HepG2 (cell line): Measurements from ENCODE around the gene PTPN18. TPM values are rescaled to one million over a fixed set of nuclear protein-coding genes. Genes with fewer than 3 reads are reported as not detected.

Experiments used
- FOXM1 ChIP-seq: sonication (generic); formaldehyde crosslinking; IDR thresholded peaks from 2 replicates; pipeline ENCODE4 v1.5.0; 2020; ENCODE audit warnings: missing genetic modification reagents
- GZF1 ChIP-seq: sonication (generic); formaldehyde crosslinking; IDR thresholded peaks from 2 replicates; pipeline ENCODE4 v1.5.1; 2020; ENCODE audit warnings: mild to moderate bottlenecking, missing genetic modification reagents
- HDAC2 ChIP-seq: sonication (generic); formaldehyde crosslinking; IDR thresholded peaks from 2 replicates; pipeline ENCODE4 v1.4.0; 2020; ENCODE audit warnings: missing genetic modification reagents
- IRX3 ChIP-seq: sonication (generic); formaldehyde crosslinking; IDR thresholded peaks from 2 replicates; pipeline ENCODE4 v1.8.1; 2023; ENCODE audit warnings: mild to moderate bottlenecking, low read depth, missing genetic modification reagents, borderline replicate concordance
- KLF11 ChIP-seq: IDR thresholded peaks from 2 replicates; pipeline ENCODE4 v1.6.1; 2016; ENCODE audit warnings: missing compliant biosample characterization
- MAFF ChIP-seq: IDR thresholded peaks from 2 replicates; pipeline ENCODE4 v1.6.1; 2011; ENCODE audit warnings: low read depth, low read length, improper control_type of control experiment
- MED8 ChIP-seq: sonication (generic); formaldehyde crosslinking; IDR thresholded peaks from 2 replicates; pipeline ENCODE4 v1.8.1; 2023; ENCODE audit warnings: mild to moderate bottlenecking, missing genetic modification reagents; ENCODE audit not compliant: insufficient replicate concordance
- NFKBIZ ChIP-seq: IDR thresholded peaks from 2 replicates; pipeline ENCODE4 v1.6.1; 2018; ENCODE audit warnings: missing genetic modification reagents, missing compliant biosample characterization
- POLR2G ChIP-seq: fragments of 200-400 bp; formaldehyde crosslinking; IDR thresholded peaks from 2 replicates; pipeline ENCODE4 v1.6.1; 2018; ENCODE audit warnings: mild to moderate bottlenecking, low read depth, low read length, moderate library complexity
- RELA ChIP-seq: sonication (generic); formaldehyde crosslinking; IDR thresholded peaks from 2 replicates; pipeline ENCODE4 v1.4.0; 2020; ENCODE audit warnings: missing genetic modification reagents
- ZBTB25 ChIP-seq: IDR thresholded peaks from 2 replicates; pipeline ENCODE4 v1.6.1; 2018; ENCODE audit warnings: missing genetic modification reagents
- ZBTB38 ChIP-seq: sonication (generic); formaldehyde crosslinking; IDR thresholded peaks from 2 replicates; pipeline ENCODE4 v1.5.1; 2020; ENCODE audit warnings: mild to moderate bottlenecking, missing genetic modification reagents
- ZNF207 ChIP-seq: fragments of 450-650 bp; IDR thresholded peaks from 2 replicates; pipeline ENCODE4 v1.6.1; 2016; ENCODE audit warnings: antibody characterized with exemption, borderline replicate concordance
- ZNF432 ChIP-seq: sonication (generic); formaldehyde crosslinking; IDR thresholded peaks from 2 replicates; pipeline ENCODE4 v1.5.0; 2020; ENCODE audit warnings: missing genetic modification reagents, mild to moderate bottlenecking, borderline replicate concordance
- ZNF550 ChIP-seq: sonication (generic); formaldehyde crosslinking; IDR thresholded peaks from 2 replicates; pipeline ENCODE4 v1.4.0; 2020; ENCODE audit warnings: mild to moderate bottlenecking, missing genetic modification reagents, borderline replicate concordance
- ZNF775 ChIP-seq: sonication (generic); formaldehyde crosslinking; IDR thresholded peaks from 2 replicates; pipeline ENCODE4 v1.4.0; 2020; ENCODE audit warnings: missing genetic modification reagents, mild to moderate bottlenecking, moderate library complexity, borderline replicate concordance
- polyA plus RNA-seq, 8 experiments: library from polyadenylated mRNA; depleted of rRNA in 3 of 8; stranded (reverse) in 7 of 8; unstranded in 1 of 8; fragments of >200 nt; fragmentation: Illumina TruSeq in 4 of 8; extraction: Trizol in 4 of 8; gene quantifications; 2 replicates each; pipeline versions ENCODE4 v1.2.1 to v1.2.3, GENCODE V29; 2011 to 2016; ENCODE audit warnings: low read depth in 4 of 8, missing spikeins in 1 of 8, mixed read lengths in 1 of 8; ENCODE audit not compliant: insufficient read depth in 1 of 8
- total RNA-seq, 5 experiments: library from RNA; depleted of rRNA; stranded (reverse); fragments of >200 nt; fragmentation: Illumina TruSeq; extraction: Trizol; gene quantifications; 2 replicates each; pipeline ENCODE4 v1.2.3, GENCODE V29; 2016; ENCODE audit warnings: low read depth in 1 of 5
- TF ChIP-seq, protein P1 (sequence below): IDR thresholded peaks from 2 replicates; pipeline ENCODE4 v1.6.1; 2012; ENCODE audit warnings: low read depth, low read length, improper control_type of control experiment
- TF ChIP-seq, protein P2 (sequence below), 2 experiments: sonication (generic) in 1 of 2; formaldehyde crosslinking in 1 of 2; IDR thresholded peaks; 2 replicates each; pipeline versions ENCODE4 v1.6.1 to v1.9.0; 2014 to 2022; ENCODE audit warnings: antibody characterized with exemption in 1 of 2, borderline replicate concordance in 1 of 2, inconsistent platforms in 1 of 2, low read depth in 1 of 2, missing genetic modification reagents in 1 of 2
- TF ChIP-seq, protein P3 (sequence below): fragments of 450-650 bp; IDR thresholded peaks from 2 replicates; pipeline ENCODE4 v1.6.1; 2017

The PTPN18 gene
- total and polyA plus RNA-seq, 2 of the 13 experiments (the other 11 are each of a cell fraction or from before 2014, with no cell fraction given) = 14.8 to 39.6 TPM

DNA sequence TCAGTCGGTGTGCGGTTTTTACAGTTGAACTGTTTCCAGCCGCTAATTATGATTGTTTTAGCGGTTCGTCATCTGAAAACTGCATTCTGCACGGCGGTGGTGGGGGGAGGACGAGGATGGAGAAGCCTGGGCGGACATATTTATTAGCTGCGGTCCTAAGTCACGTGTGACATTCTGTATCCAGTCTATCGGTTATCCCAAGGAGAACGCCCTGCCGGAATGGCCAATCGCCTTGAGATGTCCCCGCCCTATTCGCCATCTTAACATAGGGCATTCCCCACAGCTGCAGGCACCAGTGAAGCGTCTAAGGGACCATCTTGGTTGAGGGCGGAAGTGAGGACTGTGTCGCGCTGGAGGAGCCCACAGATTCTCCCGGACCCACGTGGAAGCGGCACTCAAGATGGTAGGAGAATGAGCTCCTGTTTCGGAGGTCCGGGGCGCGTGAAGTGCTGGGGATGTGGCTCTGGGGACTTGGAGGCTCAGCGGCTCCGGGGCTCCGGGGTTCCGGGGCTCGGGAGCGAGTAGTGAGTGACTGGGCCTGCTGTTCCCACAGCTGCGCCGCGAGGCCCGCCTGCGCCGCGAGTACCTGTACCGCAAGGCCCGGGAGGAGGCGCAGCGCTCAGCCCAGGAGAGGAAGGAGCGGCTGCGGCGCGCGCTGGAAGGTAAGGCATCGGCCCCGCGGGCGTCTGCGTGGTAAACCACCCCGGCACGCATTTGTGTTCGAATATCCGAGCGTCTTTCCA is 13.2 kb upstream of the PTPN18 start, which contains the start of gene IMP4 (continued):
- TF ChIP-seq KLF11 (CRISPR knock-in tag) (peak; percentile 72; the same call in 1 of the 2 replicates), FOXM1 (CRISPR knock-in tag) (no peak), ZBTB38 (CRISPR knock-in tag) (peak; percentile 69), MAFF (no peak), ZNF775 (CRISPR knock-in tag) (no peak), GZF1 (CRISPR knock-in tag) (0 out of 2 replicates have a peak, but pooled peaks have one; percentile 70), POLR2G (peak; percentile 74), MED8 (peak; percentile 68), RELA (CRISPR knock-in tag) (no peak), HDAC2 (CRISPR knock-in tag) (peak; percentile 68; the same call in 1 of the 2 replicates), ZNF550 (CRISPR knock-in tag) (peak; percentile 95; the same call in 1 of the 2 replicates), ZNF207 (no peak), ZBTB25 (CRISPR knock-in tag) (no peak), ZNF432 (CRISPR knock-in tag) (no peak), NFKBIZ (CRISPR knock-in tag) (peak; percentile 78; the same call in 1 of the 2 replicates), IRX3 (CRISPR knock-in tag) (0 out of 2 replicates have a peak, but pooled peaks have one; percentile 34)
- TF ChIP-seq, protein P1, sequence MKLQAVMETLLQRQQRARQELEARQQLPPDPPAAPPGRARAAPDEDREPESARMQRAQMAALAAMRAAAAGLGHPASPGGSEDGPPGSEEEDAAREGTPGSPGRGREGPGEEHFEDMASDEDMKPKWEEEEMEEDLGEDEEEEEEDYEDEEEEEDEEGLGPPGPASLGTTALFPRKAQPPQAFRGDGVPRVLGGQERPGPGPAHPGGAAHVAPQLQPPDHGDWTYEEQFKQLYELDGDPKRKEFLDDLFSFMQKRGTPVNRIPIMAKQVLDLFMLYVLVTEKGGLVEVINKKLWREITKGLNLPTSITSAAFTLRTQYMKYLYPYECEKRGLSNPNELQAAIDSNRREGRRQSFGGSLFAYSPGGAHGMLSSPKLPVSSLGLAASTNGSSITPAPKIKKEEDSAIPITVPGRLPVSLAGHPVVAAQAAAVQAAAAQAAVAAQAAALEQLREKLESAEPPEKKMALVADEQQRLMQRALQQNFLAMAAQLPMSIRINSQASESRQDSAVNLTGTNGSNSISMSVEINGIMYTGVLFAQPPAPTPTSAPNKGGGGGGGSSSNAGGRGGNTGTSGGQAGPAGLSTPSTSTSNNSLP = peak; percentile 71
- TF ChIP-seq, protein P2, sequence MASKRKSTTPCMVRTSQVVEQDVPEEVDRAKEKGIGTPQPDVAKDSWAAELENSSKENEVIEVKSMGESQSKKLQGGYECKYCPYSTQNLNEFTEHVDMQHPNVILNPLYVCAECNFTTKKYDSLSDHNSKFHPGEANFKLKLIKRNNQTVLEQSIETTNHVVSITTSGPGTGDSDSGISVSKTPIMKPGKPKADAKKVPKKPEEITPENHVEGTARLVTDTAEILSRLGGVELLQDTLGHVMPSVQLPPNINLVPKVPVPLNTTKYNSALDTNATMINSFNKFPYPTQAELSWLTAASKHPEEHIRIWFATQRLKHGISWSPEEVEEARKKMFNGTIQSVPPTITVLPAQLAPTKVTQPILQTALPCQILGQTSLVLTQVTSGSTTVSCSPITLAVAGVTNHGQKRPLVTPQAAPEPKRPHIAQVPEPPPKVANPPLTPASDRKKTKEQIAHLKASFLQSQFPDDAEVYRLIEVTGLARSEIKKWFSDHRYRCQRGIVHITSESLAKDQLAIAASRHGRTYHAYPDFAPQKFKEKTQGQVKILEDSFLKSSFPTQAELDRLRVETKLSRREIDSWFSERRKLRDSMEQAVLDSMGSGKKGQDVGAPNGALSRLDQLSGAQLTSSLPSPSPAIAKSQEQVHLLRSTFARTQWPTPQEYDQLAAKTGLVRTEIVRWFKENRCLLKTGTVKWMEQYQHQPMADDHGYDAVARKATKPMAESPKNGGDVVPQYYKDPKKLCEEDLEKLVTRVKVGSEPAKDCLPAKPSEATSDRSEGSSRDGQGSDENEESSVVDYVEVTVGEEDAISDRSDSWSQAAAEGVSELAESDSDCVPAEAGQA (IDR thresholded peaks at IDR 0.05; ENCODE audit: low read depth) = peak; percentile 99
- TF ChIP-seq, protein P2 (CRISPR knock-in tag; IDR thresholded peaks at IDR 0.05; ENCODE audit: borderline replicate concordance) = no peak
- TF ChIP-seq, protein P3, sequence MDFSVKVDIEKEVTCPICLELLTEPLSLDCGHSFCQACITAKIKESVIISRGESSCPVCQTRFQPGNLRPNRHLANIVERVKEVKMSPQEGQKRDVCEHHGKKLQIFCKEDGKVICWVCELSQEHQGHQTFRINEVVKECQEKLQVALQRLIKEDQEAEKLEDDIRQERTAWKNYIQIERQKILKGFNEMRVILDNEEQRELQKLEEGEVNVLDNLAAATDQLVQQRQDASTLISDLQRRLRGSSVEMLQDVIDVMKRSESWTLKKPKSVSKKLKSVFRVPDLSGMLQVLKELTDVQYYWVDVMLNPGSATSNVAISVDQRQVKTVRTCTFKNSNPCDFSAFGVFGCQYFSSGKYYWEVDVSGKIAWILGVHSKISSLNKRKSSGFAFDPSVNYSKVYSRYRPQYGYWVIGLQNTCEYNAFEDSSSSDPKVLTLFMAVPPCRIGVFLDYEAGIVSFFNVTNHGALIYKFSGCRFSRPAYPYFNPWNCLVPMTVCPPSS = no peak
